Measurements from ENCODE around the gene ATP1B1.

ATP1B1 gene

DNA sequence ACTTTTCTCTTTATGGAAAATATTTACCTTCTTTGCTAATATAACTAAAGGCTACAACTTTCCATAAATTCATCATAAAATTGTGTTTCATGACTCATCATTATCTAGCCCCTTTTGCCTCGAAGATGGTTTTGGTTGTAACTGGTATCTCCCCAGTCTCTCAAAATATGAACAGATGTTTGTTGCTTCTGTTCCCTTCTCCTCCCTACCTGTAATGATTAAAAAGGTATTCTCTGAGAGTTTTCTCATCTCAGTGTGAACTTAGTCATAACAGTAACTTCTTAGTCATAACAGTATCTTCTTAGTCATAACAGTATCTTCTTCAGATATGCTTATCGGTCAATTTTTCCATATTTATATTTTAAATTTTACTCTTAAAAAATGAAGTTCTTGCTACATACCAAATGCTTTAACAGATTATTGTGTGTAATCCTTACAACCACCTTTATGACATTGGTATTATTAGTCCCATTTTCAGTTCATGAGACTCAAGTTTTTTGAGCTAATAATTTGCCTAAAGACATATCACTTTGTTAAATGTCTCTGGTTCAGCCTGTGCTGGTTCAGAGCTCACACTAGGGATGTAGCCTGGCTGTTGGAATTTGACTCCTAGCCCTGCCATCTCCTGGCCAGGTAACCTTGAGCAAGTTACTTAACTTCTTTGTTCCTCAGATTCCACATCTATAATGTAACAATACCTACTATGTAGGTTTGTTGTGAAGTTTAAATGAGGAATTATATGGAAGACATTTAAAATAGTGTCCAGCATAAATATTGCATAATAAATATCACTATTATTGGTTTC is 32.6 kb downstream of the ATP1B1 start:
- Histone ChIP-seq H3K4me2 (ENCODE audit: low read depth, low read length) (no peak overlapping the region), H4K20me1 (ENCODE audit: insufficient read depth, low read length) (no peaks in the 10 kb centered on the region), H3K36me3 (replicated peaks; ENCODE audit: insufficient read depth, low read length) (no peaks in the 10 kb centered on the region), H3K27ac (ENCODE audit: low read length) (no peak overlapping the region), H3K4me1 (ENCODE audit: low read length) (no peaks in the 10 kb centered on the region), H3F3A (ENCODE audit: insufficient read depth, low read length) (no peaks in the 10 kb centered on the region), H3K27me3 (replicated peaks; ENCODE audit: insufficient read depth, low read length) (no peaks in the 10 kb centered on the region), H3K79me2 (ENCODE audit: low read length) (no peaks in the 10 kb centered on the region), H3K9ac (ENCODE audit: low read length) (no peak overlapping the region), H3K4me3 (ENCODE audit: low read length) (no peak overlapping the region), H3K9me2 (replicated peaks; ENCODE audit: insufficient read depth, low read length) (no peaks in the 10 kb centered on the region), H3K9me3 (replicated peaks; ENCODE audit: insufficient read depth, low read length) (no peaks in the 10 kb centered on the region), H2AFZ (ENCODE audit: low read length) (no peak overlapping the region)
- DNase-seq = no peak
- no peak for TF ChIP-seq EZH2phosphoT487 (IDR thresholded peaks at IDR 0.05; ENCODE audit: low read length)
- TF ChIP-seq CTCF (IDR thresholded peaks at IDR 0.05; ENCODE audit: low read length) = no peak
- TF ChIP-seq EZH2 (optimal IDR thresholded peaks at IDR 0.05; ENCODE audit: low read depth, low read length) = no peak

DNA sequence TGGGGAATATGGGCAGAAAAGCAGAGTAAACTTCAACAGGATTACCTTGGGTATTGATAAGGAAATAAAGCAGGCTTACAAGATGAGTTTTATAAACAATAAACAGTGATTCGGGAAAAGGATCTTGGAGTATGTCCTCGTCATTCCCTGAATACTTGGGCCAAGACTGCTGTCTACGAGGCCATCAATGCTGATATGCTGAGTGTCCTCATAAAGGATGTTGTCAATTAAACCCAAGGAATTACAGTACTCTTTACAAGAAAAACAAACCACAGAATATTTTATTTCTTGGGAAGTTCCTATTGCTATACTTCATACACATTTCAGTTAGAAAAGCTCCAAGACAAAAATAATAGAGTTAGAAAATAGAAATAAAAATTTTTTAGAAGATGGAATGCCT is 34.9 kb downstream of the ATP1B1 start:
- DNase-seq = no peak
- Histone ChIP-seq H3K4me3 (ENCODE audit: low read length) (no peak overlapping the region), H3K9me3 (replicated peaks; ENCODE audit: insufficient read depth, low read length) (no peaks in the 10 kb centered on the region), H2AFZ (ENCODE audit: low read length) (no peak overlapping the region), H3K36me3 (replicated peaks; ENCODE audit: insufficient read depth, low read length) (no peaks in the 10 kb centered on the region), H4K20me1 (ENCODE audit: insufficient read depth, low read length) (no peaks in the 10 kb centered on the region), H3K4me1 (ENCODE audit: low read length) (no peaks in the 10 kb centered on the region), H3K9me2 (replicated peaks; ENCODE audit: insufficient read depth, low read length) (no peaks in the 10 kb centered on the region), H3K79me2 (ENCODE audit: low read length) (no peaks in the 10 kb centered on the region), H3K27me3 (replicated peaks; ENCODE audit: insufficient read depth, low read length) (no peaks in the 10 kb centered on the region), H3F3A (ENCODE audit: insufficient read depth, low read length) (no peaks in the 10 kb centered on the region), H3K9ac (ENCODE audit: low read length) (no peak overlapping the region), H3K27ac (ENCODE audit: low read length) (no peak overlapping the region), H3K4me2 (ENCODE audit: low read depth, low read length) (no peak overlapping the region)
- TF ChIP-seq CTCF (IDR thresholded peaks at IDR 0.05; ENCODE audit: low read length) (no peak), EZH2phosphoT487 (IDR thresholded peaks at IDR 0.05; ENCODE audit: low read length) (no peak), EZH2 (optimal IDR thresholded peaks at IDR 0.05; ENCODE audit: low read depth, low read length) (no peak)

DNA sequence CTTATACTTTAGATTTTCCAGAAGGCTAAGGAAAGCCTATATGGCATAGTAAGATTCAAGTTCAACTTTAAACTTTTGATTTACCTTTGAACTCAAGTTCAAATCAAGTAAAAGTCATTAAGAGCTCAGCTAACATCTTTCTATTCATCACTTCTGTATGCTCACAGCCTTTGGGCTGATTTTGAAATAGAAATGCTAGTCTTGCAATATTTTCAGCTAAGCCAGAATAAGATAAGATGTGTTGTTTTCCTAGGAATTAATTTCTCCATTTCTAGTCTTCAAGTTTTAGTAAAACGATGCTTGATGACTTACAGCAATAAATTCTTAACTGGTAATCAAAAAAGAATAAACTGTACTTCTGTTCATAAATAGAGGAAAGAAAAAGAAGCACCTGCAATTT is 35.6 kb downstream of the ATP1B1 start:
- Histone ChIP-seq H3K9ac (ENCODE audit: low read length) (no peak overlapping the region), H3K4me3 (ENCODE audit: low read length) (no peak overlapping the region), H3K9me3 (replicated peaks; ENCODE audit: insufficient read depth, low read length) (no peaks in the 10 kb centered on the region), H2AFZ (ENCODE audit: low read length) (no peak overlapping the region), H3K4me2 (ENCODE audit: low read depth, low read length) (no peak overlapping the region), H3K27me3 (replicated peaks; ENCODE audit: insufficient read depth, low read length) (no peaks in the 10 kb centered on the region), H3K79me2 (ENCODE audit: low read length) (no peaks in the 10 kb centered on the region), H3K27ac (ENCODE audit: low read length) (no peak overlapping the region), H4K20me1 (ENCODE audit: insufficient read depth, low read length) (no peaks in the 10 kb centered on the region), H3F3A (ENCODE audit: insufficient read depth, low read length) (no peaks in the 10 kb centered on the region), H3K4me1 (ENCODE audit: low read length) (no peaks in the 10 kb centered on the region), H3K9me2 (replicated peaks; ENCODE audit: insufficient read depth, low read length) (no peaks in the 10 kb centered on the region), H3K36me3 (replicated peaks; ENCODE audit: insufficient read depth, low read length) (no peaks in the 10 kb centered on the region)
- TF ChIP-seq EZH2phosphoT487 (IDR thresholded peaks at IDR 0.05; ENCODE audit: low read length) = no peak
- no peak for TF ChIP-seq EZH2 (optimal IDR thresholded peaks at IDR 0.05; ENCODE audit: low read depth, low read length)
- no peak for TF ChIP-seq CTCF (IDR thresholded peaks at IDR 0.05; ENCODE audit: low read length)
- DNase-seq = no peak

Data from MM.1S (cell line).